ENCODE results near the gene WDR59.

The WDR59 gene, protein sequence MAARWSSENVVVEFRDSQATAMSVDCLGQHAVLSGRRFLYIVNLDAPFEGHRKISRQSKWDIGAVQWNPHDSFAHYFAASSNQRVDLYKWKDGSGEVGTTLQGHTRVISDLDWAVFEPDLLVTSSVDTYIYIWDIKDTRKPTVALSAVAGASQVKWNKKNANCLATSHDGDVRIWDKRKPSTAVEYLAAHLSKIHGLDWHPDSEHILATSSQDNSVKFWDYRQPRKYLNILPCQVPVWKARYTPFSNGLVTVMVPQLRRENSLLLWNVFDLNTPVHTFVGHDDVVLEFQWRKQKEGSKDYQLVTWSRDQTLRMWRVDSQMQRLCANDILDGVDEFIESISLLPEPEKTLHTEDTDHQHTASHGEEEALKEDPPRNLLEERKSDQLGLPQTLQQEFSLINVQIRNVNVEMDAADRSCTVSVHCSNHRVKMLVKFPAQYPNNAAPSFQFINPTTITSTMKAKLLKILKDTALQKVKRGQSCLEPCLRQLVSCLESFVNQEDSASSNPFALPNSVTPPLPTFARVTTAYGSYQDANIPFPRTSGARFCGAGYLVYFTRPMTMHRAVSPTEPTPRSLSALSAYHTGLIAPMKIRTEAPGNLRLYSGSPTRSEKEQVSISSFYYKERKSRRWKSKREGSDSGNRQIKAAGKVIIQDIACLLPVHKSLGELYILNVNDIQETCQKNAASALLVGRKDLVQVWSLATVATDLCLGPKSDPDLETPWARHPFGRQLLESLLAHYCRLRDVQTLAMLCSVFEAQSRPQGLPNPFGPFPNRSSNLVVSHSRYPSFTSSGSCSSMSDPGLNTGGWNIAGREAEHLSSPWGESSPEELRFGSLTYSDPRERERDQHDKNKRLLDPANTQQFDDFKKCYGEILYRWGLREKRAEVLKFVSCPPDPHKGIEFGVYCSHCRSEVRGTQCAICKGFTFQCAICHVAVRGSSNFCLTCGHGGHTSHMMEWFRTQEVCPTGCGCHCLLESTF

DNA sequence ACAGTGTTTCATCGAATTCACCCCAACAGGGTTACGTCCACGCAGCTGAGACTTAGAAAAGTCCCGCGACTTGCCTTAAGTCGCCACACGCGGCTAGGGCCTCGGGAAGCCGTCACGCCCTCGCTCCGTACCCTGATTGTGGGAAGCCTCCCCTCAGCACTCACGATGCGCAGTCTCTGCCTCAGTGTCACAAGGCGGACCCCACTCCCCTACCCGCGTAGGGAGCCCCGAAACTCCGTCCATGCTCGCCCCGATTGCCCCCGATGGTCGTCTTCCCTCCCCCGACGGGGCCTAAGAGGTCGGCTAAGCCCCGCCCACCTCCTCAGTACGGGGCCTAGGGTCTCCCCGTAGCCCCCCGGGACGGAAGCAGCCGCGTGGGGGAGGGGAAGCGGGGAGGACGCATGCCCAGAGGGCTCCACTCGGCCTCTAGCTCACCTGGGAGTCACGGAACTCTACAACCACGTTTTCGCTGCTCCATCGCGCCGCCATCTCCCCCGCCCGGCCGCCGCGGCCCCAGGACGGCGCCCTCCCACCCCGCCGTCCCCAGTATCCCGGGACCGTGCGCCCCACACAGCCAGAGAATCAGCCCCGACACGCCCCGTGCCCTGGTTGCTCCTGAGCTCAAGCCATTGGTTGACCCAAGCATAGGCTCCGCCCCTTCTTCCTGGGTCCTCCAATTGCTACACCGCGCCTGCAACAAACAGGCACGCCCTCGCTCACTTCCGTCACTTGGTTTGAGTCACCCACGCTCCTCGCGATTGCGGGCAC is at the start of gene WDR59:
WDR59 (minus strand) TSS at position 595 of the 768 bp plus-strand sequence; CDS start at position 489, 106 bp downstream.
- peak; percentile 95 for DNase-seq (ENCODE audit: extremely low read depth, low read depth)
- TF ChIP-seq, protein P1, sequence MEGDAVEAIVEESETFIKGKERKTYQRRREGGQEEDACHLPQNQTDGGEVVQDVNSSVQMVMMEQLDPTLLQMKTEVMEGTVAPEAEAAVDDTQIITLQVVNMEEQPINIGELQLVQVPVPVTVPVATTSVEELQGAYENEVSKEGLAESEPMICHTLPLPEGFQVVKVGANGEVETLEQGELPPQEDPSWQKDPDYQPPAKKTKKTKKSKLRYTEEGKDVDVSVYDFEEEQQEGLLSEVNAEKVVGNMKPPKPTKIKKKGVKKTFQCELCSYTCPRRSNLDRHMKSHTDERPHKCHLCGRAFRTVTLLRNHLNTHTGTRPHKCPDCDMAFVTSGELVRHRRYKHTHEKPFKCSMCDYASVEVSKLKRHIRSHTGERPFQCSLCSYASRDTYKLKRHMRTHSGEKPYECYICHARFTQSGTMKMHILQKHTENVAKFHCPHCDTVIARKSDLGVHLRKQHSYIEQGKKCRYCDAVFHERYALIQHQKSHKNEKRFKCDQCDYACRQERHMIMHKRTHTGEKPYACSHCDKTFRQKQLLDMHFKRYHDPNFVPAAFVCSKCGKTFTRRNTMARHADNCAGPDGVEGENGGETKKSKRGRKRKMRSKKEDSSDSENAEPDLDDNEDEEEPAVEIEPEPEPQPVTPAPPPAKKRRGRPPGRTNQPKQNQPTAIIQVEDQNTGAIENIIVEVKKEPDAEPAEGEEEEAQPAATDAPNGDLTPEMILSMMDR (IDR thresholded peaks at IDR 0.05; ENCODE audit: low read depth, low read length) = no peak

DNA sequence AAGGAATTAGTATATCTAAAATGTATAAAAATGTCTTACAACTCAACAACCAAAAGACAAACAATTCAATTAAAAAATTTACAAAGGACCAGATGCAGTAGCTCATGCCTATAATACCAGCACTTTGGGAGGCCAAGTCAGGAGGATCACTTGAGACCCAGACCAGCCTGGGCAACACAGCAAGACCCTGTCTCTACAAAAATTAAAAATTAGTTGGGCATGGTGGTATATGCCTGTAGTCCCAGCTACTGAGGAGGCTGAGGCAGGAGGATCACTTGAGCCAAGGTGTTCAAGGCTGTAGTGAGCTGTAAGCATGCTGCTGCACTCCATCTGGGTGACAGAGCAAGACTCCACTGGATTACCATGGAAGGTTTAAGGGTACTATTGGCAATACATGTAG is 47.7 kb upstream of the WDR59 start:
- DNase-seq (ENCODE audit: extremely low read depth, low read depth) = no peak
- TF ChIP-seq, protein P1 (IDR thresholded peaks at IDR 0.05; ENCODE audit: low read depth, low read length) = no peak

DNA sequence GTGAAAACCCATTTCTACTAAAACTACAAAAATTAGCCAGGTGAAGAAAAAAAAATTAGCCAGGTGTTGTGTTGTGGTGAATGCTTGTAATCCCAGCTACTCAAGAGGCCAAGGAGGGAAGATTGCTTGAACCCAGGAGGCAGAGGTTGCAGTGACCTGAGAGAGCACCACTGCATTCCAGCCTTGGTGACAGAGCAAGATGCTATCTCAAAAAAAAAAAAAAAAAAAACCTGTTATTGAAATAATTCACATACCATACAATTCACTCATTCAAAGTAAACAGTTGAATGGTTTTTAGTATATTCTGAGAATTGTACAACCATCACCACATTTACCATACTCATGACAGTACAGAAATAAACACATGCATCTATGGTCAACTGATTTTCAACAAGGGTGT is 44.9 kb upstream of the WDR59 start:
- TF ChIP-seq, protein P1 (IDR thresholded peaks at IDR 0.05; ENCODE audit: low read depth, low read length) = no peak
- DNase-seq (ENCODE audit: extremely low read depth, low read depth) = no peak

DNA sequence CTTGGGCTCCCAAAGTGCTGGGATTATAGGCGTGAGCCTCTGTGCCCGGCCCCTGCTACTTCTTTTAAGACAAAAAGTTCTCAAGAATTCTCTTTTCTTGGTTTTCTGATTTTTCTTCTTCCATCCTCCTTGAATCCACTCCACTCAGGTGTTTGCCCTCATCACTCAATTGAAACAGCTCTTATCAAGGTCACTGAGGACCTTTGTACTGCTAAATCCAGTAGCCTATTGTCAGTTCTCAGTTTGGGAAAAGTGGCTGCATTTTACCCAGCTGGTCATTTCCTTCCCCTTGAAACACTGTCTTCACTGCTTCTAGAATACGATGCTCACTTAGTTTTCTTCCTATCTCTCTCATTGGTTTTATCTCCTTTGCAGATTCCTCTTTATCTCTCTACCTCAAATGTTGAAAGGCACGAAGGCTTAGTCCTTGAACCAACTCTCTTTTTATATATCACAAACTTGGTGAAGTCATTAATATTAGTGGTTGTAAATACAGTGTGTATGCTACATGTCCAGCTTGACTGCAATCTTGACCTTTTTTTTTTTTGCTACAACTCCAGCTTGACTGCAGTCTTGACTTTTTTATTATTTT is 43.7 kb upstream of the WDR59 start:
- DNase-seq (ENCODE audit: extremely low read depth, low read depth) = no peak
- TF ChIP-seq, protein P1 (IDR thresholded peaks at IDR 0.05; ENCODE audit: low read depth, low read length) = no peak

DNA sequence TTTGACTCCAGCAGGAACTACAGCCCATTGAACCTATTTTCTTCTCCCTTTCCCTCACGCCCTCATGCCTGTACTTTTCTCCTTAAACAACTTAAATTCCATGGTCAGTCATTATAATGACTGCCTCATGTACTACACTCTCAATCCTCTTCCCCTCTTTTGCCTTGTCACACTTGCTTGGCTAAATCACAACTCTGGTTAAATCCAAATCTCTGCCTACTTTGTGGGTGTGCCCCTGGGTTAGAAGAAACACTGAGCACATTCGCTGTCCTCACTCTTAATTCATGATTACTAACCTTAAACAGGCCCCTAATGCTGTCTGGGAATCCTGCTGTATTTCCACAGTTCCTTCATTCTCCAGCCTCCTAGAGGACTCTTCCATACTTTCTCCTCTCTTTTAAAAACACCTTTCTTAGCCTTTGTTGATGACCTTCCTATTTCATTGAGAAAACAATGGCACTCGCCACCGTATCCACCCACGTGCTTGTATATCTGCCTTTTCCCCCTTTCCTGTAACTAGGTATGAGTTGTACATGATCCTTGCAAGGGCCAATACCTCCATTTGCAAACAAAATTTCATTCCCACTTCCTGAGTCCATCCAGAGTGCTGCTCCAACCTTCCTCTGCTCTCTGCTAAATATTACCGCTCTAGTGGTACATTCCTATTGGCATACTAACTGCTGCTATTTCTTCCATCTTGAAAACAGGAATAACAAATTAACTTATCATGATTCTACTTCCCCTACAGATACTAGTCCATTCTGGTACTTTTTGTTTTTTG is 42.8 kb upstream of the WDR59 start:
- TF ChIP-seq, protein P1 (IDR thresholded peaks at IDR 0.05; ENCODE audit: low read depth, low read length) = no peak
- no peak for DNase-seq (ENCODE audit: extremely low read depth, low read depth)

DNA sequence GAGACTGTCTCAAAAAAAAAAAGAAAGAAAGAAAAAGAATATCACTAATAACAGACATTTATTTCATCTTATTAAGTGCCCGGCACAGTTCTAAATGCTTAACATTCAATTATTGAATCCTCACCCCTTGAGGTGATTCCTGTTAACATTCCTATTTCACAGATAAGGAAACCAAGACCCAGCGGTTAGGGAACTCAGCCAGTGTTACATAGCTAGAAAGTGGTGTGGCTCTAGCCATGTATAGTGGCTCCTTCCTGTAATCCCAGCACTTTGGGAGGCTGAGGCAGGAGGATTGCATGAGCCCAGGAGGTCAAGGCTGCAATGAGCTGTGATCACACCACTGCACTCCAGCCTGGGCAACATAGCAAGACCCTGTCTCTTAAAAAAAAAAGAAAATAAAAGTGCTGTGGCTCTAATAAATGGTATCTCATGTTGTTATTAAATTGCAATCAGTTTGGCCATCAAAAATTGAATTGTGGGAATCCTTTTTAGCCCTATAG is 42.0 kb upstream of the WDR59 start:
- TF ChIP-seq, protein P1 (IDR thresholded peaks at IDR 0.05; ENCODE audit: low read depth, low read length) = no peak
- DNase-seq (ENCODE audit: extremely low read depth, low read depth) = no peak

DNA sequence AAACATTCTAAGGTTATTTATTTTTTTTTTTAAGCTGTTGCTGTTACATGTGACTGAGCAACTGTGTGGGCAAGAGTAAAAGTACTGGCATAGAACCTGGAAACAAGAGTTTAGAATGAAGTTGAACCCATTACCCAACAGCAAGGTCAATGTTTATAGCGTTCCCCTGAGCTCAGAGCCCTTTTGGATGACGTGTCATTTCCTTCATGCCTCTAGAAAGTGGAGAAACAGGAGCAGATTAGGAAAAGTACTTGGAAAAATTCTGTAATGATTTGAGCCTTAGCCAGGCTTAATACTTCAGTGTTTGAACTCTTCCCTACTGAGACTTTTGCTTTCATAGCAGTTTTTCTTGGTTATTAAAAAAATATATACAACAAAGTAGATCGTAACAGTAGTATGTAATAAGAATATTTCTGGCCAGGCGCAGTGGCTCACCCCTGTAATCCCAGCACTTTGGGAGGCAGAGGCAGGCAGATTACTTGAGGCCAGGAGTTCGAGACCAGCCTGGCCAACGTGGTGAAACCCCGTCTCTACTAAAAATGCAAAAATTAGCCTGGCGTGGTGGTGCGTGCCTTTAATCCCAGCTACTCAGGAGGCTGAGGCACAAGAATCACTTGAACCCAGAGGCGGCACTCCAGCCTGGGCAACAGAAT is 41.4 kb upstream of the WDR59 start:
- peak; percentile 71 for DNase-seq (ENCODE audit: extremely low read depth, low read depth)

Measured in AG09319 (cell line).